GM23338 (cell line): ENCODE measurements around the gene AQP6.
A peak's percentile ranks its signal among the peaks of the same experiment; 100 is the strongest.

ENCODE experiments used
- CREB1 ChIP-seq: fragments of 250-450 bp; sonication (Bioruptor Pico); IDR thresholded peaks from 2 replicates; pipeline ENCODE4 v1.5.0; 2020; ENCODE audit warnings: low read depth, mild to moderate bottlenecking, moderate library complexity
- CTCF ChIP-seq, 2 experiments: fragments of 200-600 bp in 1 of 2; sonication (generic) in 1 of 2; conservative IDR thresholded peaks; 2 replicates each; pipeline versions ENCODE4 v1.5.1 to v1.6.1; 2016 to 2017; ENCODE audit warnings: antibody characterized with exemption in 2 of 2, low read depth in 2 of 2, mild to moderate bottlenecking in 2 of 2, moderate library complexity in 1 of 2
- EZH2 ChIP-seq: fragments of 200-600 bp; sonication (generic); IDR thresholded peaks from one replicate; pipeline ENCODE4 v1.8.0; 2017; ENCODE audit warnings: antibody characterized with exemption, mild to moderate bottlenecking, low read depth; ENCODE audit not compliant: unreplicated experiment
- EZH2phosphoT487 ChIP-seq: fragments of 200-600 bp; sonication (generic); IDR thresholded peaks from one replicate; pipeline ENCODE4 v1.8.1; 2018; ENCODE audit warnings: antibody characterized with exemption; ENCODE audit not compliant: unreplicated experiment
- JUNB ChIP-seq: IDR thresholded peaks from one replicate; pipeline ENCODE4 v1.6.1; 2016; ENCODE audit warnings: antibody characterized with exemption; ENCODE audit not compliant: unreplicated experiment
- POLR2AphosphoS5 ChIP-seq: IDR thresholded peaks from 2 replicates; pipeline ENCODE4 v1.6.1; 2016; ENCODE audit warnings: antibody characterized with exemption, low read depth
- REST ChIP-seq: IDR thresholded peaks from one replicate; pipeline ENCODE4 v1.6.1; 2018; ENCODE audit warnings: antibody characterized with exemption; ENCODE audit not compliant: unreplicated experiment
- STAT1 ChIP-seq: IDR thresholded peaks from one replicate; pipeline ENCODE4 v1.6.1; 2016; ENCODE audit warnings: antibody characterized with exemption; ENCODE audit not compliant: unreplicated experiment
- ZNF114 ChIP-seq: fragments of 250-450 bp; sonication (Bioruptor Pico); IDR thresholded peaks from 2 replicates; pipeline ENCODE4 v1.5.0; 2020; ENCODE audit warnings: mild to moderate bottlenecking, moderate library complexity
- ZNF331 ChIP-seq: fragments of 250-450 bp; sonication (Bioruptor Pico); IDR thresholded peaks from 2 replicates; pipeline ENCODE4 v1.5.0; 2020; ENCODE audit warnings: low read depth, mild to moderate bottlenecking, moderate library complexity
- ZNF462 ChIP-seq: fragments of 250-450 bp; sonication (Bioruptor Pico); IDR thresholded peaks from 2 replicates; pipeline ENCODE4 v1.5.0; 2020; ENCODE audit warnings: mild to moderate bottlenecking, moderate library complexity

DNA sequence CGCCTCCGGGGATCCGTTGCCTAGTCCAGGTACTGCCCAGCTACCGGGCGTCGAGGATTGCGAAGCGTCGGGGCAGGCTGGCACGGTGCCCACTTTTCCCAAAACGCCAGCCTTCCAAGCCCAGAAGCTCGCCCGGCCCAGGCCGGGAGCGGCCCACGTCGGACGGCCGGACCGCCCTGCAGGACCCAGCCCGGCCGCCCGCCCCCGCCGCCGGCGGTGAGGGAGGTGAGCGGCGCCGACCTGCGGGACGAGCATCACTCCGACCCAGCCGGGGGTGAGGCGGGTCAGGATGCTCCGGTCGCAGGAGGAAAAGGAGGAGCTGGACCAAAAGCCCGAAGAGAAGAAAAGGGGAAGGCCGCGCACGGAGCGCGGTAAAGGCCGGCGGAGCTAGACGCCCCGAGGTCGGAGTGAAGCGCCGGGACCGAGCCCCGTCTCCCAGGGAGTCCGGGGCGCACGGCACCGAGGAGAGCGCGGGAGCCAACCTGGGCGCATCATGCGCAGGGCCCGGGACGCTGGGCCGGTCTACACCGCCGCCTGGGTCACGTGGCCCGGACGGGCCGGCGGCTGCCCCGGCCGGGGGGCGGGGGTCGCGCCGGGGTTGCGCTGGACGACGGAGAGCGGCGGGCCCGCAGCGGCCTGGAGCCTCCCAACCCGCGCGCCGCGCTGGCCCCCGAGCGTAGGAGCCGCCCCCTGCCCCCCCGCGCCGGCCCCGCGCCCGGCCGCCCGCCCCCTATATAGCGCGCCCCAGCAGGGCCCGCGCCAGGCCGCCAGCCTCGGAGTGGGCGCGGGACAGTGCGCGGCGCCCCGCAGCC, 11.4 kb upstream of the AQP6 start, which contains the start of gene AQP5:
- TF ChIP-seq REST (no peak), CTCF (conservative IDR thresholded peaks at IDR 0.05; ENCODE audit: low read depth in 2 of 2) (no peak), EZH2 (peak; percentile 59), POLR2AphosphoS5 (no peak), EZH2phosphoT487 (no peak), ZNF331 (CRISPR knock-in tag) (no peak), CREB1 (CRISPR knock-in tag) (no peak), JUNB (no peak), ZNF114 (CRISPR knock-in tag) (no peak), STAT1 (no peak), ZNF462 (no peak)
